ENCODE data around the gene ZNF326. TPM values are rescaled to one million over a fixed set of nuclear protein-coding genes. Genes with fewer than 3 reads are reported as not detected.

The ZNF326 gene
- polyA plus RNA-seq, 1 donor (not counting 4 experiments of a cell fraction or from before 2014, with no cell fraction given), result 22.7 TPM

DNA sequence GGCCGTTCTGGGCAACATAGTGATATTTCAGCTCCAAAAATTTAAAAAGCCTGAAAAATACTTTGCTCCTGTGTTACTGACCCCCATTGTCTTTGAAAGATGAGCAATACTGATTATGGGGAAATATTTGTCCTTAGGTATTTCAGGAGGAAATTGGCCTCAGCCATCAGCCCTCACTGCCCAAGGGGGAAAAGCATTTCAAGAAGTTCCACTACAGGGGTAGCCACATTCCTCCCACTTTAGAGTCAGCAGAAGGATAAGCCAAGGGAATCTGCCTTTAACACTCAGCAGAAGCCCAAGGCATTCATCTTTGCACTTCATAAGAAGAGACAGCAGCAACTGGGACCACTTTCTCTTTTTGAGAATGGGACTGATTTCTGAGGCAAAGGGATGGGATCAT, 40.5 kb upstream of the ZNF326 start:
- DNase-seq (ENCODE audit: low read depth, low spot score) (no peak), FAIRE-seq (no peak)
- H3K9ac ChIP-seq (ENCODE audit: control insufficient read depth, extremely low read depth, insufficient read depth, low read length), result no peak overlapping the region
- peak overlapping the region; percentile 75 for H3K27ac ChIP-seq (ENCODE audit: control insufficient read depth, insufficient read depth, low read length)
- TF ChIP-seq, protein P1, sequence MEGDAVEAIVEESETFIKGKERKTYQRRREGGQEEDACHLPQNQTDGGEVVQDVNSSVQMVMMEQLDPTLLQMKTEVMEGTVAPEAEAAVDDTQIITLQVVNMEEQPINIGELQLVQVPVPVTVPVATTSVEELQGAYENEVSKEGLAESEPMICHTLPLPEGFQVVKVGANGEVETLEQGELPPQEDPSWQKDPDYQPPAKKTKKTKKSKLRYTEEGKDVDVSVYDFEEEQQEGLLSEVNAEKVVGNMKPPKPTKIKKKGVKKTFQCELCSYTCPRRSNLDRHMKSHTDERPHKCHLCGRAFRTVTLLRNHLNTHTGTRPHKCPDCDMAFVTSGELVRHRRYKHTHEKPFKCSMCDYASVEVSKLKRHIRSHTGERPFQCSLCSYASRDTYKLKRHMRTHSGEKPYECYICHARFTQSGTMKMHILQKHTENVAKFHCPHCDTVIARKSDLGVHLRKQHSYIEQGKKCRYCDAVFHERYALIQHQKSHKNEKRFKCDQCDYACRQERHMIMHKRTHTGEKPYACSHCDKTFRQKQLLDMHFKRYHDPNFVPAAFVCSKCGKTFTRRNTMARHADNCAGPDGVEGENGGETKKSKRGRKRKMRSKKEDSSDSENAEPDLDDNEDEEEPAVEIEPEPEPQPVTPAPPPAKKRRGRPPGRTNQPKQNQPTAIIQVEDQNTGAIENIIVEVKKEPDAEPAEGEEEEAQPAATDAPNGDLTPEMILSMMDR (optimal IDR thresholded peaks at IDR 0.05 in 1 of 3, IDR thresholded peaks at IDR 0.05 in 1 of 3, conservative IDR thresholded peaks at IDR 0.05 in 1 of 3; ENCODE audit: extremely low read depth in 1 of 3, insufficient read depth in 2 of 3, low read length in 3 of 3), result no peak
- TF ChIP-seq EZH2 (IDR thresholded peaks at IDR 0.05; ENCODE audit: low read length), result no peak
- H3K4me3 ChIP-seq (ENCODE audit: control insufficient read depth in 2 of 3, extremely low read depth in 1 of 3, insufficient read depth in 2 of 3, low read depth in 1 of 3, low read length in 3 of 3), result no peak overlapping the region
- no peaks in the 10 kb centered on the region for H4K20me1 ChIP-seq (ENCODE audit: control insufficient read depth, extremely low read depth, insufficient read depth, low read length)
- no peak overlapping the region for H2AFZ ChIP-seq (ENCODE audit: control insufficient read depth, low read length)
- dilution Hi-C loops (cut with MboI; ENCODE audit: extremely low pct_ligation_motif_present, low sequenced_read_pairs), result no loop called here
- no peak overlapping the region for H3K4me2 ChIP-seq (ENCODE audit: control insufficient read depth, extremely low read depth, insufficient read depth, low read depth, low read length)
- no peaks in the 10 kb centered on the region for H3K27me3 ChIP-seq (ENCODE audit: control insufficient read depth, extremely low read depth, insufficient read depth, low read length)
- H3K36me3 ChIP-seq (ENCODE audit: control insufficient read depth in 2 of 2, extremely low read depth in 1 of 2, insufficient read depth in 2 of 2, low read length in 2 of 2), result no peaks in the 10 kb centered on the region
- peaks cover 26% of the 10 kb centered on the region for H3K4me1 ChIP-seq (ENCODE audit: control insufficient read depth, extremely low read depth, insufficient read depth, low read length)
- H3K9me3 ChIP-seq (ENCODE audit: control insufficient read depth, low read depth, low read length), result no peaks in the 10 kb centered on the region
- H3K9me1 ChIP-seq (ENCODE audit: control insufficient read depth, extremely low read depth, insufficient read depth, low read length), result no peaks in the 10 kb centered on the region
- H3K79me2 ChIP-seq (ENCODE audit: control insufficient read depth, insufficient read depth, low read length), result no peaks in the 10 kb centered on the region

DNA sequence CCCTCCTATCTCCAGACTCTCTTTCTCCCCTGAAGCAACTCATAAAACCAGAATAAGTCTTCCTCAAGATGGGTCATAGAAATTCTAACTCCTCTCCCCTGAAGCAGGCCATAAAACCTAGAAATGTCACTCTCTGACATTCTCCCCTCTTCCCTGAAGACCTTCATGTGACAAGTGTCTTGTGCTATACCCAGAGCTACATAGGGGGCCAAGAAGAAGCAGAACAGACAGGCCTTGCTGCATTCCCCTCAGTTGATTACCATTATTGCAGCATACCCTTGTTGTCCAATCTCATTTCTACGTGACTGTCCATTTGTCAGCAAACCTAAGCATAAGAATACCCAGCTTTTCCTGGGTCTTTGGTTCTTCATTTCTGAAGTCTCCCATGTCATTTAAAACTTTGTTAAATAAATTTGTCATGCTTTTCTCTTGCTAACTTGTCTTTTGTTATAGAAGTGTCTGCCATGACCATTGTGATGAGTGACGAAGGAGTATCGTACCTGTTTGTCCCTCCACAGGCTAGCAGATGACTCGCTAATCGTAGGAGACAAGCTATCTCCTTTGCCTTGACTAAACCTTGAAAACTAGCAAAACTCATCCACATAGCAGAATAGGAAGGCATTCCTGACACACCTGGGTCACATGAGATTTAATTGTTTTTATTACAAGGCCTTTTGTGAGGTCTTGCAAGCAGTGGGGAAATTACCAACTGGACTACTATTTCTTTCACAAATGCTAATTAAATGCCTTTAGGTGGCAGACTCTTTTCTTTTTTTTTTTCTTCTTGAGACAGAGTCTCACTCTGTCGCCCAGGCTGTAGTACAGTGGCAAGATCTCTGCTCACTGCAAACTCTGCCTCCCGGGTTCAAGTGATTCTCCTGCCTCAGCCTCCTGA, 39.4 kb upstream of the ZNF326 start:
- no peaks in the 10 kb centered on the region for H3K36me3 ChIP-seq (ENCODE audit: control insufficient read depth in 2 of 2, extremely low read depth in 1 of 2, insufficient read depth in 2 of 2, low read length in 2 of 2)
- H2AFZ ChIP-seq (ENCODE audit: control insufficient read depth, low read length), result no peak overlapping the region
- FAIRE-seq, result no peak
- H3K4me3 ChIP-seq (ENCODE audit: control insufficient read depth in 2 of 3, extremely low read depth in 1 of 3, insufficient read depth in 2 of 3, low read depth in 1 of 3, low read length in 3 of 3), result no peak overlapping the region
- H3K9me1 ChIP-seq (ENCODE audit: control insufficient read depth, extremely low read depth, insufficient read depth, low read length), result no peaks in the 10 kb centered on the region
- H3K9me3 ChIP-seq (ENCODE audit: control insufficient read depth, low read depth, low read length), result no peaks in the 10 kb centered on the region
- peaks cover 26% of the 10 kb centered on the region for H3K4me1 ChIP-seq (ENCODE audit: control insufficient read depth, extremely low read depth, insufficient read depth, low read length)
- TF ChIP-seq, protein P1 (optimal IDR thresholded peaks at IDR 0.05 in 1 of 3, IDR thresholded peaks at IDR 0.05 in 1 of 3, conservative IDR thresholded peaks at IDR 0.05 in 1 of 3; ENCODE audit: extremely low read depth in 1 of 3, insufficient read depth in 2 of 3, low read length in 3 of 3), result no peak
- TF ChIP-seq EZH2 (IDR thresholded peaks at IDR 0.05; ENCODE audit: low read length), result no peak
- H3K79me2 ChIP-seq (ENCODE audit: control insufficient read depth, insufficient read depth, low read length), result no peaks in the 10 kb centered on the region
- dilution Hi-C loops (cut with MboI; ENCODE audit: extremely low pct_ligation_motif_present, low sequenced_read_pairs), result no loop called here
- no peak overlapping the region for H3K9ac ChIP-seq (ENCODE audit: control insufficient read depth, extremely low read depth, insufficient read depth, low read length)
- DNase-seq (ENCODE audit: low read depth, low spot score), result no peak
- no peaks in the 10 kb centered on the region for H3K27me3 ChIP-seq (ENCODE audit: control insufficient read depth, extremely low read depth, insufficient read depth, low read length)
- no peaks in the 10 kb centered on the region for H4K20me1 ChIP-seq (ENCODE audit: control insufficient read depth, extremely low read depth, insufficient read depth, low read length)
- H3K4me2 ChIP-seq (ENCODE audit: control insufficient read depth, extremely low read depth, insufficient read depth, low read depth, low read length), result no peak overlapping the region
- H3K27ac ChIP-seq (ENCODE audit: control insufficient read depth, insufficient read depth, low read length), result no peak overlapping the region

Data from keratinocyte (primary cell).